Fibroblast of the aortic adventitia (primary cell): Measurements from ENCODE around the gene NRP1. TPM values are rescaled to one million over a fixed set of nuclear protein-coding genes. Genes with fewer than 3 reads are reported as not detected.

Experiments used
- DNase-seq: peaks from one replicate; pipeline ENCODE4 v3.0.0-alpha.2; 2010; ENCODE audit warnings: low read depth
- H3K4me3 ChIP-seq: 2 replicates; pipeline ENCODE4 v1.5.1; 2011; ENCODE audit warnings: low read depth, mild to moderate bottlenecking, control low read depth, low read length, moderate library complexity
- total RNA-seq: library from RNA; depleted of rRNA; stranded (reverse); fragments of >200 nt; gene quantifications from 2 replicates; pipeline ENCODE4 v1.2.3, GENCODE V29; 2012; ENCODE audit warnings: low replicate concordance
- TF ChIP-seq, protein P1 (sequence below): IDR thresholded peaks from 2 replicates; pipeline ENCODE4 v1.5.1; 2011; ENCODE audit warnings: mild to moderate bottlenecking, low read length, control low read depth, inconsistent platforms; ENCODE audit not compliant: insufficient read depth

NRP1 gene
- total RNA-seq, 1 donor = 455 TPM

DNA sequence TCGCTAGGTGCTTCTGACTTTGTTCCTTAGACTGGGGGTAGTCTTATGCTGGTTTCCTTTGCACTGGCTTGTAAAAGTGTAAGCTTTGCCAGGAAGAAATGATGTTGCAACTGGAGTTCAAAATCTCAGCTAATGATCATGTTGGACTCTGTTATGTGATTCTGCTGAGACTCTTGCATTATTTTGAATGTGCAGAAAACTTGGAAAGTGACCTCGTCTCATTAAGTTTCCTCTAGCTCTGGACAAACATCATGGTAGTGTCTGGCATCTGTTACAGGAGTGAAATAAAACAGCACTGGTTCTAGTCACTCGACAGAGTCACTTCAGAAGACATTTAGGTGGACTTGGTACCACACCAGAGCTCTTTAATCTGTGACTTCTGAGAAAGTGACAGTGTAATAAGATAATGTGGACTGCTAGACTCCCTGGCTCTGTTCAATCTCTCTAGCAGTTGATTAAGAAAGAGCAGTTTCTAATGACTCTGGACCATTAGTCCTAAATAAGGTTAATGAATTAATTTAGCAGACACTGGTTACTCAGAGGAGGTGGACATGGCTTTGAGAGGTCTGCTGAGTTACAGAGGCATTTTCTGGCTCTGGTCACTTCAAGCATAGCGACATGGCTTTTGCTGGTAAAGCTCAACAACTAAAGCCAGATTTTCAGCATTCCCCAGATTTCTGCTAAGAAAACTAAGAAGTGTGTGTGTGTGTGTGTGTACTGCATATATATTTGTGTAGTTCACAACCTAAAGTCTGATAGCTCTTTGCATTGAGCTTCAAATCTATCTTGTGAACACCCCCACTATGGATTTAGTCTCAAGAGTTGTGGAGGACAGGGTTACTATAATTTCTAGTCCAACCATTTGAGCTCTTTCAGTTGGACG, 2.0 kb downstream of the NRP1 start:
- peak; percentile 87 for DNase-seq
- peak overlapping the region; percentile 96 for H3K4me3 ChIP-seq
- TF ChIP-seq, protein P1, sequence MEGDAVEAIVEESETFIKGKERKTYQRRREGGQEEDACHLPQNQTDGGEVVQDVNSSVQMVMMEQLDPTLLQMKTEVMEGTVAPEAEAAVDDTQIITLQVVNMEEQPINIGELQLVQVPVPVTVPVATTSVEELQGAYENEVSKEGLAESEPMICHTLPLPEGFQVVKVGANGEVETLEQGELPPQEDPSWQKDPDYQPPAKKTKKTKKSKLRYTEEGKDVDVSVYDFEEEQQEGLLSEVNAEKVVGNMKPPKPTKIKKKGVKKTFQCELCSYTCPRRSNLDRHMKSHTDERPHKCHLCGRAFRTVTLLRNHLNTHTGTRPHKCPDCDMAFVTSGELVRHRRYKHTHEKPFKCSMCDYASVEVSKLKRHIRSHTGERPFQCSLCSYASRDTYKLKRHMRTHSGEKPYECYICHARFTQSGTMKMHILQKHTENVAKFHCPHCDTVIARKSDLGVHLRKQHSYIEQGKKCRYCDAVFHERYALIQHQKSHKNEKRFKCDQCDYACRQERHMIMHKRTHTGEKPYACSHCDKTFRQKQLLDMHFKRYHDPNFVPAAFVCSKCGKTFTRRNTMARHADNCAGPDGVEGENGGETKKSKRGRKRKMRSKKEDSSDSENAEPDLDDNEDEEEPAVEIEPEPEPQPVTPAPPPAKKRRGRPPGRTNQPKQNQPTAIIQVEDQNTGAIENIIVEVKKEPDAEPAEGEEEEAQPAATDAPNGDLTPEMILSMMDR = no peak

DNA sequence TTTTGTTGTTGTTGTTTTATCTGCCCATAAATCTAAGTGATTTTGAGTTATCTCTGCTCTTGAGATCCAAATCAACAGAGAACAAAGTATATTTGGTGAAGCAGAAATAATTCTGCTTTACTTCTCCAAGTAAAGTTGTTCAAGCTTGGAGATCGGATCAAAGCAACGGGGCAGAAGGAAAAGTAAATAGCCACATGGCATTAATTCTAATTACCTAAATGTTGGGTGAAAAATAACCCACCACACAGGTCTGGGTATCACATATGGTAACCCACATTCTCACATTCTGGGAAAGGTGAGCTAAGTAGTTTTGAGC, 3.1 kb downstream of the NRP1 start:
- DNase-seq = no peak
- TF ChIP-seq, protein P1 = no peak
- peak overlapping the region; percentile 96 for H3K4me3 ChIP-seq

DNA sequence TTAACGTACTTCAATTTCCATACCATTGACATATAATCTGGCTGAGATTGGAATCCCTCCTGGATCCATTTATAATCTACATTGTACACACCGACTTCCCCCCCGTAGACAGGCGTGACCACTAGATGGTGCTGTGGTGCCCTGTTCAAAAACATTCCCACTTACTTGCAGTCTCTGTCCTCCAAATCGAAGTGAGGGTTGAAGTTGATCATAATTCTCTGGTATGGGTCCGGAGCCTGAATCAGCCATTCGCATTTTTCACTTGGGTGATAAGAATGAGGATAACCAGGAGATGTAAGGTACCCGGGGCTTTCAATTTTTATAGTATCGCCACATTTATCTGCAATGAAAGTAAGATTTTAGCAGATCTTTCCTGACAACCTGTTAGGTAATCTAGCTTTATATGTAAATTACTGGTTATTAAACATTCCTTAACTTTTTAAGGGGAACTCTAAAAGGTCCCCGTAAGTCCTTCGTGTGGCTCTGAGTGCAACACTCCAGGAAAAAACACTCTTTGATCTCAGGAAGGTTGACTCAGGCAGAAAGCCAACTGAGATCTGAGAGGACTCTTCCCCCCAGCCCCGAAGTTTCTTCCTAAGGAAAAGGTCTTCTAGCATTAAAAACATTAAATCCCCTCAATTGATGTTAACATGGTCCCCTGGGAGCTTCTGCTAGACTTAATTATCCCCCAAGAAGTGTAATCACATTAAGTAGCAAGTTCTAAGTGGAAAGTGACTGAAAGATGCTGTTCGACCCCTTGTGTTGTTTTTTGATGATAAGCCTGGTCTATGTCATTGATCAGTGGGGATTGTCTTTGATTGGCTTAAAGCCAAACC, 3.7 kb downstream of the NRP1 start:
- TF ChIP-seq, protein P1 = peak; percentile 91
- peak; percentile 94 for DNase-seq
- peak overlapping the region; percentile 96 for H3K4me3 ChIP-seq

- DNase-seq = no peak
- H3K4me3 ChIP-seq = peak overlapping the region; percentile 96
- TF ChIP-seq, protein P1 = no peak
Measured at GRCh38 chr10:33329178-33329577, 5.3 kb downstream of the NRP1 start.

GRCh38 chr10:33328253-33328652, 6.2 kb downstream of the NRP1 start:
- DNase-seq = no peak
- H3K4me3 ChIP-seq = peak overlapping the region; percentile 6
- TF ChIP-seq, protein P1 = no peak

GRCh38 chr10:33327751-33328150, 6.7 kb downstream of the NRP1 start:
- no peak overlapping the region for H3K4me3 ChIP-seq
- peak; percentile 55 for DNase-seq
- TF ChIP-seq, protein P1 = peak; percentile 43
